Activated naive CD8-positive, alpha-beta T cell treated with anti-CD3 and anti-CD28 coated beads, Interleukin-2, amount 50 U/mL, for 16 hours (primary cell): Measurements from ENCODE around the gene TMEM119.
"Not testable (repeated sequence)": the region's sequence is repeated elsewhere in the genome, so short reads cannot be mapped to it uniquely, and the experiment has no call there.

Experiments
- DNase-seq: peaks from one replicate; pipeline ENCODE4 v3.0.0-alpha.2; 2020; ENCODE audit warnings: low read depth, low spot score

The TMEM119 gene

GRCh38 chr12:108600702-108601007, 2.8 kb upstream of the TMEM119 start:
- no peak for DNase-seq

GRCh38 chr12:108599948-108600701, 2.2 kb upstream of the TMEM119 start:
- no peak for DNase-seq

- no peak for DNase-seq
Measured at GRCh38 chr12:108599541-108599940, 1.7 kb upstream of the TMEM119 start.

- no peak for DNase-seq
Measured at GRCh38 chr12:108598553-108599250, 818 bp upstream of the TMEM119 start.

GRCh38 chr12:108596854-108597558, 878 bp downstream of the TMEM119 start:
- no peak for DNase-seq

GRCh38 chr12:108595711-108596647, 1.9 kb downstream of the TMEM119 start:
- DNase-seq = no peak

GRCh38 chr12:108594960-108595710, 2.7 kb downstream of the TMEM119 start:
- no peak for DNase-seq

GRCh38 chr12:108594323-108594903, 3.5 kb downstream of the TMEM119 start:
- DNase-seq = no peak

- DNase-seq = no peak
Measured at GRCh38 chr12:108592033-108592909, 5.6 kb downstream of the TMEM119 start.

- DNase-seq = no peak
Measured at GRCh38 chr12:108591267-108591980, 6.5 kb downstream of the TMEM119 start.

GRCh38 chr12:108590463-108590862, 7.4 kb downstream of the TMEM119 start:
- not testable (repeated sequence) for DNase-seq

GRCh38 chr12:108589840-108590229, 8.0 kb downstream of the TMEM119 start:
- no peak for DNase-seq

GRCh38 chr12:108589028-108589839, 8.7 kb downstream of the TMEM119 start:
- DNase-seq = no peak

- no peak for DNase-seq
Measured at GRCh38 chr12:108587826-108588225, 10.1 kb downstream of the TMEM119 start.

GRCh38 chr12:108586306-108586705, 11.6 kb downstream of the TMEM119 start:
- no peak for DNase-seq

- no peak for DNase-seq
Measured at GRCh38 chr12:108585864-108586263, 12.0 kb downstream of the TMEM119 start.

GRCh38 chr12:108584456-108585065, 13.3 kb downstream of the TMEM119 start:
- no peak for DNase-seq

- DNase-seq = no peak
Measured at GRCh38 chr12:108583991-108584390, 13.9 kb downstream of the TMEM119 start.
